ENCODE measurements around the gene TTLL5. TPM values are rescaled to one million over a fixed set of nuclear protein-coding genes. Genes with fewer than 3 reads are reported as not detected.
"Not testable (repeated sequence)": the region's sequence is repeated elsewhere in the genome, so short reads cannot be mapped to it uniquely, and the experiment has no call there.

Gene TTLL5
- total RNA-seq, 2 donors from 2014 or later = 32.1 to 83.3 TPM

GRCh38 chr14:75837151-75837787 is 176.2 kb downstream of the TTLL5 start:
- Mint-ChIP-seq H3K27ac (no peak overlapping the region), H3K4me3 (no peak overlapping the region), H3K4me1 (ENCODE audit: low read depth in 2 of 2) (peaks cover 2% of the 10 kb centered on the region in 2 donors), H3K36me3 (peaks cover 13% of the 10 kb centered on the region), H3K27me3 (no peaks in the 10 kb centered on the region), H3K9me3 (no peaks in the 10 kb centered on the region)
- ATAC-seq (no peak), DNase-seq (ENCODE audit: low spot score) (no peak)

- Mint-ChIP-seq H3K4me1 (ENCODE audit: low read depth in 2 of 2) (peaks cover 0 to 2% of the 10 kb centered on the region in 2 donors), H3K9me3 (no peaks in the 10 kb centered on the region), H3K27ac (no peak overlapping the region), H3K36me3 (peaks cover 8% of the 10 kb centered on the region), H3K4me3 (no peak overlapping the region), H3K27me3 (no peaks in the 10 kb centered on the region)
- ATAC-seq (no peak), DNase-seq (ENCODE audit: low spot score) (no peak)
Observed at GRCh38 chr14:75840911-75841310, 179.9 kb downstream of the TTLL5 start.

- Mint-ChIP-seq H3K4me1 (ENCODE audit: low read depth in 2 of 2) (peaks cover 0 to 2% of the 10 kb centered on the region in 2 donors), H3K27ac (no peak overlapping the region), H3K4me3 (no peak overlapping the region), H3K9me3 (no peaks in the 10 kb centered on the region), H3K27me3 (no peaks in the 10 kb centered on the region), H3K36me3 (peaks cover 5% of the 10 kb centered on the region)
- DNase-seq (ENCODE audit: low spot score) (no peak), ATAC-seq (no peak)
Observed at GRCh38 chr14:75842551-75842950, 181.5 kb downstream of the TTLL5 start.

- H3K4me1 Mint-ChIP-seq (ENCODE audit: low read depth in 2 of 2) = peaks cover 0 to 2% of the 10 kb centered on the region in 2 donors
- ATAC-seq (no peak), DNase-seq (ENCODE audit: low spot score) (no peak)
- no peak overlapping the region for H3K4me3 Mint-ChIP-seq
- H3K36me3 Mint-ChIP-seq = no peaks in the 10 kb centered on the region
- no peaks in the 10 kb centered on the region for H3K9me3 Mint-ChIP-seq
- H3K27ac Mint-ChIP-seq = no peak overlapping the region
- H3K27me3 Mint-ChIP-seq = no peaks in the 10 kb centered on the region
Observed at GRCh38 chr14:75844486-75844885, 183.4 kb downstream of the TTLL5 start.

- Mint-ChIP-seq H3K9me3 (no peaks in the 10 kb centered on the region), H3K4me1 (ENCODE audit: low read depth in 2 of 2) (peaks cover 0 to 2% of the 10 kb centered on the region in 2 donors), H3K27me3 (no peaks in the 10 kb centered on the region), H3K27ac (no peak overlapping the region), H3K4me3 (no peak overlapping the region), H3K36me3 (no peaks in the 10 kb centered on the region)
- ATAC-seq (no peak), DNase-seq (ENCODE audit: low spot score) (no peak)
Observed at GRCh38 chr14:75845136-75845804, 184.2 kb downstream of the TTLL5 start.

GRCh38 chr14:75846694-75847093 is 185.6 kb downstream of the TTLL5 start:
- not testable (repeated sequence) for H3K9me3 Mint-ChIP-seq; H3K4me3 Mint-ChIP-seq; H3K27me3 Mint-ChIP-seq; ATAC-seq; H3K36me3 Mint-ChIP-seq; DNase-seq (ENCODE audit: low spot score); H3K4me1 Mint-ChIP-seq (ENCODE audit: low read depth in 2 of 2); H3K27ac Mint-ChIP-seq

- no peak for DNase-seq (ENCODE audit: low spot score)
- no peaks in the 10 kb centered on the region for H3K9me3 Mint-ChIP-seq
- H3K4me1 Mint-ChIP-seq (ENCODE audit: low read depth in 2 of 2) = no peaks in the 10 kb centered on the region
- no peak overlapping the region for H3K4me3 Mint-ChIP-seq
- ATAC-seq = no peak
- H3K27me3 Mint-ChIP-seq = no peaks in the 10 kb centered on the region
- H3K36me3 Mint-ChIP-seq = no peaks in the 10 kb centered on the region
- no peak overlapping the region for H3K27ac Mint-ChIP-seq
Observed at GRCh38 chr14:75847584-75847983, 186.5 kb downstream of the TTLL5 start.

- H3K4me3 Mint-ChIP-seq = no peak overlapping the region
- H3K27me3 Mint-ChIP-seq = no peaks in the 10 kb centered on the region
- DNase-seq (ENCODE audit: low spot score) (no peak), ATAC-seq (no peak)
- H3K9me3 Mint-ChIP-seq = no peaks in the 10 kb centered on the region
- no peaks in the 10 kb centered on the region for H3K4me1 Mint-ChIP-seq (ENCODE audit: low read depth in 2 of 2)
- H3K27ac Mint-ChIP-seq = no peak overlapping the region
- H3K36me3 Mint-ChIP-seq = no peaks in the 10 kb centered on the region
Observed at GRCh38 chr14:75848167-75848913, 187.3 kb downstream of the TTLL5 start.

GRCh38 chr14:75849300-75849895 is 188.4 kb downstream of the TTLL5 start:
- H3K9me3 Mint-ChIP-seq = no peaks in the 10 kb centered on the region
- no peak for ATAC-seq
- H3K36me3 Mint-ChIP-seq = no peaks in the 10 kb centered on the region
- no peak for DNase-seq (ENCODE audit: low spot score)
- no peaks in the 10 kb centered on the region for H3K4me1 Mint-ChIP-seq (ENCODE audit: low read depth in 2 of 2)
- H3K27me3 Mint-ChIP-seq = no peaks in the 10 kb centered on the region
- H3K4me3 Mint-ChIP-seq = no peak overlapping the region
- no peak overlapping the region for H3K27ac Mint-ChIP-seq

GRCh38 chr14:75851574-75851866 is 190.5 kb downstream of the TTLL5 start:
- H3K4me1 Mint-ChIP-seq (ENCODE audit: low read depth in 2 of 2) = no peaks in the 10 kb centered on the region

GRCh38 chr14:75854111-75854799 is 193.2 kb downstream of the TTLL5 start:
- Mint-ChIP-seq H3K36me3 (no peaks in the 10 kb centered on the region), H3K4me3 (no peak overlapping the region), H3K4me1 (ENCODE audit: low read depth in 2 of 2) (no peaks in the 10 kb centered on the region), H3K9me3 (no peaks in the 10 kb centered on the region), H3K27ac (no peak overlapping the region), H3K27me3 (no peaks in the 10 kb centered on the region)
- ATAC-seq (no peak), DNase-seq (ENCODE audit: low spot score) (no peak)

More at GRCh38 chr14:75851574-75851866, 190.5 kb downstream of the TTLL5 start:
- no peak overlapping the region for H3K4me3 Mint-ChIP-seq
- H3K27ac Mint-ChIP-seq = no peak overlapping the region
- no peaks in the 10 kb centered on the region for H3K27me3 Mint-ChIP-seq
- ATAC-seq (no peak), DNase-seq (ENCODE audit: low spot score) (no peak)
- H3K36me3 Mint-ChIP-seq = no peaks in the 10 kb centered on the region
- no peaks in the 10 kb centered on the region for H3K9me3 Mint-ChIP-seq

GRCh38 chr14:75857199-75857598 is 196.2 kb downstream of the TTLL5 start:
- DNase-seq (ENCODE audit: low spot score) (no peak), ATAC-seq (no peak)
- H3K36me3 Mint-ChIP-seq = no peaks in the 10 kb centered on the region
- H3K4me1 Mint-ChIP-seq (ENCODE audit: low read depth in 2 of 2) = peaks cover 3 to 7% of the 10 kb centered on the region in 2 donors
- H3K27ac Mint-ChIP-seq = no peak overlapping the region
- no peaks in the 10 kb centered on the region for H3K9me3 Mint-ChIP-seq
- no peaks in the 10 kb centered on the region for H3K27me3 Mint-ChIP-seq
- no peak overlapping the region for H3K4me3 Mint-ChIP-seq

GRCh38 chr14:75858362-75858761 is 197.3 kb downstream of the TTLL5 start:
- Mint-ChIP-seq H3K27ac (no peak overlapping the region), H3K9me3 (no peaks in the 10 kb centered on the region), H3K4me3 (no peak overlapping the region), H3K36me3 (no peaks in the 10 kb centered on the region), H3K27me3 (no peaks in the 10 kb centered on the region), H3K4me1 (ENCODE audit: low read depth in 2 of 2) (peaks cover 3 to 7% of the 10 kb centered on the region in 2 donors)
- ATAC-seq (no peak), DNase-seq (ENCODE audit: low spot score) (no peak)

Data from natural killer cell treated with Interleukin-12 subunit alpha and Interleukin-12 subunit beta and Interleukin-15 and Interleukin-18, amount 100 ng/mL, for 72 hours (primary cell).